Caco-2 (cell line): Measurements from ENCODE around the gene YY1AP1. TPM values are rescaled to one million over a fixed set of nuclear protein-coding genes. Genes with fewer than 3 reads are reported as not detected.
"Not testable (repeated sequence)": the region's sequence is repeated elsewhere in the genome, so short reads cannot be mapped to it uniquely, and the experiment has no call there.

ENCODE experiments used
- BruUV-seq: library from RNA; stranded (reverse); fragments of 400-500 nt; replicated peaks from 2 replicates; lab custom pipeline; 2021; lab: Mats Ljungman, UMichigan
- CTCF ChIA-PET: fragments of 300-600 bp; sonication (Branson Sonifier 250); formaldehyde crosslinking; loops from one replicate; lab custom pipeline; 2022; ENCODE audit warnings: antibody characterized with exemption; lab: Charles Lee
- POLR2A ChIA-PET: fragments of 300-600 bp; sonication (Branson Sonifier 250); formaldehyde crosslinking; loops from one replicate; lab custom pipeline; 2022; ENCODE audit warnings: antibody characterized with exemption; lab: Charles Lee
- DNase-seq, 2 experiments: peaks; one replicate each; pipeline versions ENCODE4 v3.0.0 to v3.0.0-alpha.2; 2020 to 2022
- H3K27me3 ChIP-seq: replicated peaks from 2 replicates; pipeline ENCODE4 v1.6.0; 2011; ENCODE audit warnings: low read length; ENCODE audit not compliant: control insufficient read depth, insufficient read depth
- H3K36me3 ChIP-seq: 2 replicates; pipeline ENCODE4 v1.5.1; 2011; ENCODE audit warnings: low read length; ENCODE audit not compliant: control insufficient read depth, insufficient read depth
- H3K4me1 ChIP-seq: fragments of 250-450 bp; sonication (Bioruptor Pico); 2 replicates; pipeline ENCODE4 v1.5.1; 2020; ENCODE audit warnings: mild to moderate bottlenecking
- H3K4me3 ChIP-seq: 2 replicates; pipeline ENCODE4 v1.5.1; 2011; ENCODE audit warnings: low read depth, mild to moderate bottlenecking, control low read depth, low read length
- H3K9me3 ChIP-seq: fragments of 250-450 bp; sonication (Bioruptor Pico); 2 replicates; pipeline ENCODE4 v1.5.1; 2020; ENCODE audit warnings: mild to moderate bottlenecking, moderate library complexity
- H3K27ac Mint-ChIP-seq: one replicate; pipeline ENCODE4 v1.8.0; 2022; ENCODE audit warnings: mixed read lengths; ENCODE audit not compliant: unreplicated experiment
- H3K27me3 Mint-ChIP-seq: one replicate; pipeline ENCODE4 v1.8.0; 2022; ENCODE audit warnings: mixed read lengths; ENCODE audit not compliant: insufficient read depth, unreplicated experiment
- H3K36me3 Mint-ChIP-seq: one replicate; pipeline ENCODE4 v1.8.0; 2022; ENCODE audit warnings: mild to moderate bottlenecking, mixed read lengths; ENCODE audit not compliant: insufficient read depth, unreplicated experiment
- H3K4me1 Mint-ChIP-seq: one replicate; pipeline ENCODE4 v1.8.0; 2022; ENCODE audit warnings: low read depth, mixed read lengths; ENCODE audit not compliant: unreplicated experiment
- H3K4me3 Mint-ChIP-seq: one replicate; pipeline ENCODE4 v1.8.0; 2022; ENCODE audit warnings: mild to moderate bottlenecking, moderate library complexity, mixed read lengths; ENCODE audit not compliant: unreplicated experiment
- H3K9me3 Mint-ChIP-seq: one replicate; pipeline ENCODE4 v1.8.0; 2022; ENCODE audit warnings: mixed read lengths; ENCODE audit not compliant: unreplicated experiment
- intact Hi-C: fragments of 100-400 bp; cut with micrococcal nuclease; formaldehyde crosslinking; loops from one replicate; pipeline ENCODE4 v1.10.0; 2022; ENCODE audit not compliant: unreplicated experiment
- total RNA-seq: library from RNA; stranded (reverse); gene quantifications from 2 replicates; pipeline ENCODE4 v1.2.3, GENCODE V29; 2022
- TF ChIP-seq, protein P1 (sequence below), 2 experiments: fragments of 200-600 bp in 1 of 2; IDR thresholded peaks; 1 replicate in 1 of 2; 2 replicates in 1 of 2; pipeline versions ENCODE4 v1.5.1 to v1.8.0; 2011 to 2022; ENCODE audit warnings: antibody characterized with exemption in 1 of 2, control low read depth in 1 of 2, inconsistent platforms in 1 of 2, low read depth in 1 of 2, low read length in 1 of 2, mild to moderate bottlenecking in 1 of 2, moderate library complexity in 1 of 2; ENCODE audit not compliant: insufficient read depth in 1 of 2, severe bottlenecking in 1 of 2, unreplicated experiment in 1 of 2

Gene YY1AP1
- total RNA-seq, 1 experiment from 2014 or later, result 63.0 TPM

DNA sequence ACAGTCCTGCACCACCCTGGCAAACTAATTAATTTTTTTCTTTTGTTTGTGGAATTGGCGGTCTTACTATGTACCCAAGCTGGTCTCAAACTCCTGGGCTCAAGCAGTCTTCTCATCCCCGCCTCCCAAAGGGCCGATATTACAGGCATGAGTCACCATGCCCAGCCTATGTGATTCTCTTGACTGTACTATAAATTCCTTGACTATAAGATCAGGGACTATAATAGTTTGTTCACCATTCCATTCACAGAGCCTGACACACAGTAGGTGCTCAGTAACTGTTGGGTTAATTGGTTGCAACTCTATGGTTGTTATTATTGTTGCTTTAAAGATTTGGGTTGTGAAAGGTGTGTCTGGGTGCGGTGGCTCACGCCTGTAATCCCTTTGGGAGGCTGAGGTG lies 17.6 kb upstream of the YY1AP1 start:
- TF ChIP-seq, protein P1, sequence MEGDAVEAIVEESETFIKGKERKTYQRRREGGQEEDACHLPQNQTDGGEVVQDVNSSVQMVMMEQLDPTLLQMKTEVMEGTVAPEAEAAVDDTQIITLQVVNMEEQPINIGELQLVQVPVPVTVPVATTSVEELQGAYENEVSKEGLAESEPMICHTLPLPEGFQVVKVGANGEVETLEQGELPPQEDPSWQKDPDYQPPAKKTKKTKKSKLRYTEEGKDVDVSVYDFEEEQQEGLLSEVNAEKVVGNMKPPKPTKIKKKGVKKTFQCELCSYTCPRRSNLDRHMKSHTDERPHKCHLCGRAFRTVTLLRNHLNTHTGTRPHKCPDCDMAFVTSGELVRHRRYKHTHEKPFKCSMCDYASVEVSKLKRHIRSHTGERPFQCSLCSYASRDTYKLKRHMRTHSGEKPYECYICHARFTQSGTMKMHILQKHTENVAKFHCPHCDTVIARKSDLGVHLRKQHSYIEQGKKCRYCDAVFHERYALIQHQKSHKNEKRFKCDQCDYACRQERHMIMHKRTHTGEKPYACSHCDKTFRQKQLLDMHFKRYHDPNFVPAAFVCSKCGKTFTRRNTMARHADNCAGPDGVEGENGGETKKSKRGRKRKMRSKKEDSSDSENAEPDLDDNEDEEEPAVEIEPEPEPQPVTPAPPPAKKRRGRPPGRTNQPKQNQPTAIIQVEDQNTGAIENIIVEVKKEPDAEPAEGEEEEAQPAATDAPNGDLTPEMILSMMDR (IDR thresholded peaks at IDR 0.05; ENCODE audit: insufficient read depth in 1 of 2, low read depth in 1 of 2, low read length in 1 of 2, severe bottlenecking in 1 of 2, unreplicated experiment in 1 of 2), result no peak
- ChIA-PET CTCF (no interaction called here), POLR2A (no interaction called here)
- Histone ChIP-seq H3K4me3 (no peak overlapping the region), H3K4me1 (no peaks in the 10 kb centered on the region), H3K9me3 (no peaks in the 10 kb centered on the region), H3K36me3 (no peaks in the 10 kb centered on the region; the same call in 1 of the 2 replicates), H3K27me3 (no peaks in the 10 kb centered on the region)
- Mint-ChIP-seq H3K27ac (no peak overlapping the region), H3K4me1 (no peaks in the 10 kb centered on the region), H3K27me3 (no peaks in the 10 kb centered on the region), H3K36me3 (peaks cover 42% of the 10 kb centered on the region), H3K4me3 (no peak overlapping the region), H3K9me3 (peaks cover 7% of the 10 kb centered on the region)
- intact Hi-C loops, result no loop called here
- BruUV-seq, result no TSS peak
- DNase-seq, result no peak

DNA sequence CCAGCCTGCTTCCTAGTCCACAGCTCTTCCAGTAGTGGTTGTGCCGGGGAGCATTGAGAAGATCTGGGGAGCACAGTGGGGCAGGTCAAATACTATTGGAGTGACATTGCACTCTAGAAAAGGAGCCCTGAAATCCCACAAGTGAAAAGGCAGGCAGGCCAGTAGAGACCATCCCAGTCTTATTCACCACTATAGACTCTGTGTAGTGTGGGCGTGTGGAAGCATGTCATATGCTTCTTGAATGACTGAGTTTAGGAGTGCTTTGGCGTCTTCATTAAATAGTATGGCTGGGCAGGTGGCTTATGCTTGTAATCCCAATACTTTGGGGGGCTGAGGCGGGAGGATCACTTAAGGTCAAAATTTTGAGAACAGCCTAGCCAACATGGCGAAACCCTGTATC lies 15.8 kb upstream of the YY1AP1 start:
- H3K36me3 ChIP-seq, POLR2A ChIA-PET: not testable (repeated sequence)

DNA sequence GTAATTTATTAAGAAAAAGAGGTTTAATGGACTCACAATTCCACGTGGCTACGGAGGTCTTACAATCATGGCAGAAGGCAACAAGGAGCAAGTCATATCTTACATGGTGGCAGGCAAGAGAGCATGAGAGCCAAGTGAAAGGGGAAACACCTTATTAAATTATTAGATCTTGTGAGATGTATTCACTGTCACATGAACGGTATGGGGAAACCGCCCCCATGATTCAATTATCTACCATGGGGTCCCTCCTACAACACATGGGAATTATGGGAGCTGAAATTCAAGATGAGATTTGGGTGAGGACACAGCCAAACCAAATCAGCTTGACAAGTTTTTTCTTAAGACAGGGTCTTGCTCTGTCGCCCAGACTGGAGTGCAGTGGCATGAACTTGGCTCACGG lies 14.6 kb upstream of the YY1AP1 start:
- TF ChIP-seq, protein P1 (IDR thresholded peaks at IDR 0.05; ENCODE audit: insufficient read depth in 1 of 2, low read depth in 1 of 2, low read length in 1 of 2, severe bottlenecking in 1 of 2, unreplicated experiment in 1 of 2), result no peak
- BruUV-seq, result no TSS peak
- H3K4me3 ChIP-seq, result no peak overlapping the region
- peaks cover 18% of the 10 kb centered on the region for H3K4me1 ChIP-seq
- no peaks in the 10 kb centered on the region for H3K9me3 ChIP-seq
- H3K27me3 Mint-ChIP-seq, result no peaks in the 10 kb centered on the region
- CTCF ChIA-PET, result no interaction called here
- no peak overlapping the region for H3K4me3 Mint-ChIP-seq
- intact Hi-C loops, result no loop called here
- no peaks in the 10 kb centered on the region for H3K36me3 ChIP-seq
- no peaks in the 10 kb centered on the region for H3K27me3 ChIP-seq
- H3K9me3 Mint-ChIP-seq, result peaks cover 7% of the 10 kb centered on the region
- H3K4me1 Mint-ChIP-seq, result peaks cover 12% of the 10 kb centered on the region
- no peak for DNase-seq
- POLR2A ChIA-PET, result no interaction called here
- H3K27ac Mint-ChIP-seq, result no peak overlapping the region
- H3K36me3 Mint-ChIP-seq, result peaks cover 50% of the 10 kb centered on the region

More for the DNA sequence above, 15.8 kb upstream of the YY1AP1 start:
- H3K4me3 Mint-ChIP-seq, intact Hi-C loops, BruUV-seq, CTCF ChIA-PET, H3K27me3 ChIP-seq, H3K9me3 ChIP-seq, H3K4me1 Mint-ChIP-seq, H3K9me3 Mint-ChIP-seq, H3K4me1 ChIP-seq, H3K4me3 ChIP-seq, DNase-seq, H3K27me3 Mint-ChIP-seq: not testable (repeated sequence)
- Mint-ChIP-seq H3K36me3 (peaks cover 43% of the 10 kb centered on the region), H3K27ac (peak overlapping the region; percentile 35)

DNA sequence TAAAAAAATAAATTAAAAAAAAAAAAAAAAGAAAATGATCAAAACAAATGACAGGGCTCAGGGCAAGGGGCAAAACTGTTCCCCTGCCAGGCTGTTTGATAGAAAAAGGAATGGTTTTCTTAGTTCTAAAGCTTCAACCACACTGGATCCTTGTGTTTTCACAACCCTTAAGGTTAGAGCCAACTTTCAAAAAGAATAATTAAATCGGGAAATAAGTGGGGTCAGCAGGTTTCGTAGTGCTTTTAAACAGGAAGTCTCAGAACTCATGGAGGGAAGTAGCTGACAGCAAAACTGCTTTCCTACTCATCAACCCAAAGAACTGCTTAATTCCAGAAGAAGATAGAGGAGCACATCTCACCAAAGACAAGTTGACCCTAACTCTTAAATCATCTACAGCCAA lies 13.1 kb upstream of the YY1AP1 start:
- Mint-ChIP-seq H3K4me1 (peaks cover 23% of the 10 kb centered on the region), H3K36me3 (peaks cover 62% of the 10 kb centered on the region)
- peaks cover 11% of the 10 kb centered on the region for H3K9me3 ChIP-seq
- intact Hi-C loops, BruUV-seq, CTCF ChIA-PET, H3K4me3 ChIP-seq, DNase-seq, POLR2A ChIA-PET, H3K36me3 ChIP-seq, H3K27ac Mint-ChIP-seq, H3K27me3 ChIP-seq, H3K27me3 Mint-ChIP-seq, H3K4me3 Mint-ChIP-seq, H3K9me3 Mint-ChIP-seq: not testable (repeated sequence)
- peaks cover 23% of the 10 kb centered on the region for H3K4me1 ChIP-seq

DNA sequence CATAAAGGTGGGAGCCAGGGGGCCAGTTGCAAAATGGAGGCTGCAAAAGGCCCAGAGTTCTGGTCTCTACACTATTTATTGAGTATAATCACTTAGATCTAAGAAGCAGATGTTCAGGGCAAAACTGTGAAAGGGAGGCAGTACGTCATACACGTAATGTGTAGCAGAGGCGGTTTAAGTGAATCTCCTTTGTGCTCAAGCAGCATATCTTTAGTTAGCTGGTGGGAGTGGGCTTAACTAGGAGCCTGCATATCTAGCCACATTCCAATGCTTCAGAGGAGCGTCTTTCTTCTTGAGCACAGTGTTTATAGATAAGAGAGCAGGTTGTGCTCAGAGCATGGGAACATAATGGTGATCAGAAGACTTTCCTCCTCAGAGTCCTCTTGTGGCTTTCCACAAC lies 10.5 kb upstream of the YY1AP1 start:
- CTCF ChIA-PET, H3K36me3 ChIP-seq, BruUV-seq, H3K27me3 Mint-ChIP-seq, intact Hi-C loops, H3K27me3 ChIP-seq, H3K4me3 ChIP-seq: not testable (repeated sequence)
- H3K4me3 Mint-ChIP-seq, result peak overlapping the region; percentile 55
- POLR2A ChIA-PET, result interaction anchor here (0.6 kb wide), 1 partner anchor 136 kb away, joined by 5 read pairs; no protein-coding TSS in a partner anchor
- peaks cover 23% of the 10 kb centered on the region for H3K4me1 Mint-ChIP-seq
- H3K9me3 ChIP-seq, result peaks cover 20% of the 10 kb centered on the region
- H3K9me3 Mint-ChIP-seq, result peaks cover 20% of the 10 kb centered on the region
- peaks cover 23% of the 10 kb centered on the region for H3K4me1 ChIP-seq
- peak overlapping the region; percentile 94 for H3K27ac Mint-ChIP-seq
- H3K36me3 Mint-ChIP-seq, result peaks cover 69% of the 10 kb centered on the region
- DNase-seq, result peak; percentile 71
